Loucy (cell line): ENCODE measurements around the gene KRT33B.

Experiments used
- H2AFZ ChIP-seq: fragments of 200-600 bp; sonication (generic); 2 replicates; pipeline ENCODE4 v1.6.0; 2016; ENCODE audit warnings: antibody characterized with exemption, mild to moderate bottlenecking, low read length, moderate library complexity
- H3F3A ChIP-seq: fragments of 200-600 bp; 2 replicates; pipeline ENCODE4 v1.6.0; 2016; ENCODE audit warnings: antibody characterized with exemption, low read depth, mild to moderate bottlenecking
- H3K27me3 ChIP-seq: fragments of 200-600 bp; sonication (generic); 2 replicates; pipeline ENCODE4 v1.6.1; 2014; ENCODE audit warnings: low read length, mild to moderate bottlenecking; ENCODE audit not compliant: insufficient read depth, poor library complexity, severe bottlenecking
- H3K36me3 ChIP-seq: fragments of 200-600 bp; sonication (generic); 2 replicates; pipeline ENCODE4 v1.6.1; 2016; ENCODE audit warnings: low read length; ENCODE audit not compliant: insufficient read depth
- H3K4me1 ChIP-seq: fragments of 200-600 bp; sonication (generic); 2 replicates; pipeline ENCODE4 v1.5.1; 2014; ENCODE audit warnings: low read length, mild to moderate bottlenecking; ENCODE audit not compliant: insufficient read depth, poor library complexity, severe bottlenecking
- H3K4me2 ChIP-seq: fragments of 200-600 bp; sonication (generic); 2 replicates; pipeline ENCODE4 v1.6.0; 2014; ENCODE audit warnings: antibody characterized with exemption, low read length, low read depth, mild to moderate bottlenecking; ENCODE audit not compliant: poor library complexity, severe bottlenecking
- H3K4me3 ChIP-seq: fragments of 200-600 bp; sonication (generic); 2 replicates; pipeline ENCODE4 v1.5.1; 2014; ENCODE audit warnings: low read length, mild to moderate bottlenecking, mixed read lengths; ENCODE audit not compliant: poor library complexity, severe bottlenecking
- H3K79me2 ChIP-seq: fragments of 200-600 bp; sonication (generic); 2 replicates; pipeline ENCODE4 v1.6.1; 2014; ENCODE audit warnings: low read length; ENCODE audit not compliant: insufficient read depth
- H3K9ac ChIP-seq: fragments of 200-600 bp; sonication (generic); 2 replicates; pipeline ENCODE4 v1.6.0; 2014; ENCODE audit warnings: mild to moderate bottlenecking, low read depth, low read length, moderate library complexity; ENCODE audit not compliant: poor library complexity, severe bottlenecking
- H3K9me2 ChIP-seq: fragments of 200-600 bp; sonication (generic); replicated peaks from 2 replicates; pipeline ENCODE4 v1.6.1; 2016; ENCODE audit warnings: low read depth, low read length, mixed read lengths
- H3K9me3 ChIP-seq: fragments of 200-600 bp; sonication (generic); 2 replicates; pipeline ENCODE4 v1.6.1; 2014; ENCODE audit warnings: mild to moderate bottlenecking, antibody characterized with exemption, low read length, low read depth; ENCODE audit not compliant: insufficient read depth
- H4K20me1 ChIP-seq: fragments of 200-600 bp; sonication (generic); 2 replicates; pipeline ENCODE4 v1.6.0; 2014; ENCODE audit warnings: antibody characterized with exemption, low read length, mild to moderate bottlenecking; ENCODE audit not compliant: insufficient read depth, poor library complexity, severe bottlenecking
- EZH2phosphoT487 ChIP-seq: fragments of 200-600 bp; IDR thresholded peaks from 2 replicates; pipeline ENCODE4 v1.6.1; 2018; ENCODE audit warnings: antibody characterized with exemption, mild to moderate bottlenecking, moderate library complexity, borderline replicate concordance
- TF ChIP-seq, protein P1 (sequence below): fragments of 200-600 bp; sonication (generic); conservative IDR thresholded peaks from 2 replicates; pipeline ENCODE4 v1.5.1; 2014; ENCODE audit warnings: mild to moderate bottlenecking, antibody characterized with exemption, low read length

KRT33B gene

DNA sequence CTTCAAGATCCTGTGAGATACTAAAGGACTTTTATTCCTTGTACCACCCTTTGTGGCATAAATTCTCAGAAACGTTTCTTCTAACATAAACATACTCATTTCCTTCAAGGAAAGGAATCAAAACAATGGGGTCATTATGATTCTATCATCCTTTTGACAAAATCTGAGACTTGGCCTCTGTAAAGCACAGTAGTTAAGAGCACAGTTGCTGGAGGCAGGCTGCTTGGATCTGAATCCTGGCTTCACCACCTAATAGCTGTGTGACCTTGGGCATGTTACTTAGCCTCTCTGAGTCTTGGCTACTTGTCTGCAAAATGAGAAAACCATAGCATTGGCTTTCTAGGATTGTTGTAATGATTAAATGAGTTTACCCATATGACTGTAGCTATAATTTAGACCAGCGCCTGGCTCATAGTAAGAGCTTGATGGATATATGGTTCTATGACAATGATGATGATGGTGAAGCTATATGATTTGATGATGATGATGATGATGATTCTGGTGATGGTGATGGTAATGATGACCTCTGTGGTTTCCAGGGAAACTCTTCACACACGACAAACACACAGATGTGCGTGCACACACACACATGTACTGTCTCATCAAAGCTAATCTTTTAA is 33.9 kb upstream of the KRT33B start:
- H3K4me3 ChIP-seq: no peak overlapping the region
- TF ChIP-seq, protein P1, sequence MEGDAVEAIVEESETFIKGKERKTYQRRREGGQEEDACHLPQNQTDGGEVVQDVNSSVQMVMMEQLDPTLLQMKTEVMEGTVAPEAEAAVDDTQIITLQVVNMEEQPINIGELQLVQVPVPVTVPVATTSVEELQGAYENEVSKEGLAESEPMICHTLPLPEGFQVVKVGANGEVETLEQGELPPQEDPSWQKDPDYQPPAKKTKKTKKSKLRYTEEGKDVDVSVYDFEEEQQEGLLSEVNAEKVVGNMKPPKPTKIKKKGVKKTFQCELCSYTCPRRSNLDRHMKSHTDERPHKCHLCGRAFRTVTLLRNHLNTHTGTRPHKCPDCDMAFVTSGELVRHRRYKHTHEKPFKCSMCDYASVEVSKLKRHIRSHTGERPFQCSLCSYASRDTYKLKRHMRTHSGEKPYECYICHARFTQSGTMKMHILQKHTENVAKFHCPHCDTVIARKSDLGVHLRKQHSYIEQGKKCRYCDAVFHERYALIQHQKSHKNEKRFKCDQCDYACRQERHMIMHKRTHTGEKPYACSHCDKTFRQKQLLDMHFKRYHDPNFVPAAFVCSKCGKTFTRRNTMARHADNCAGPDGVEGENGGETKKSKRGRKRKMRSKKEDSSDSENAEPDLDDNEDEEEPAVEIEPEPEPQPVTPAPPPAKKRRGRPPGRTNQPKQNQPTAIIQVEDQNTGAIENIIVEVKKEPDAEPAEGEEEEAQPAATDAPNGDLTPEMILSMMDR: no peak
- no peak for TF ChIP-seq EZH2phosphoT487
- H3F3A ChIP-seq: no peaks in the 10 kb centered on the region
- H3K79me2 ChIP-seq: no peaks in the 10 kb centered on the region
- peaks cover 3% of the 10 kb centered on the region for H3K4me1 ChIP-seq
- no peaks in the 10 kb centered on the region for H4K20me1 ChIP-seq
- no peaks in the 10 kb centered on the region for H3K9me2 ChIP-seq
- H3K4me2 ChIP-seq: no peak overlapping the region
- no peak overlapping the region for H3K9ac ChIP-seq
- no peaks in the 10 kb centered on the region for H3K9me3 ChIP-seq
- H3K27me3 ChIP-seq: no peaks in the 10 kb centered on the region
- no peaks in the 10 kb centered on the region for H3K36me3 ChIP-seq
- H2AFZ ChIP-seq: no peak overlapping the region

DNA sequence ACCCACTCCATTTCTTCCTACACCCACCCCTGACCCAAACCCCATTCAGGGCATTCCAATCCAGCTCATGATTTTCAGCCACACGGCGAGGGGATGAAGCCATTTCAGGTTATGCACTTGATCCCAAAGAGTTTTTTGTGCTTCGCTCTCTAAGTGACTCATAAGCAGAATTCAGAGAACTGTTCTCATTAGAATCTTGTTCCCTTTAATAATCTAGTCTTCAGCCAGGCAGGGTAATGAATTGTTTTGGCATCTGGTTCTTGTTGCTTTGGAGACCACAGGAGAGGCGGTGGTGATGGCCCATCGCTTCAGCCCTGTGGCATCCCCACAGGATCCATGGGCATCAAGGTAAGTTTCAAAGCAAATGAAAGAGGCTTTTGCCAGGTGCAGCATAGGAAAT is 32.5 kb upstream of the KRT33B start:
- Histone ChIP-seq H4K20me1 (no peaks in the 10 kb centered on the region), H3K27me3 (no peaks in the 10 kb centered on the region), H3K9me3 (no peaks in the 10 kb centered on the region), H3K9ac (no peak overlapping the region), H3K79me2 (no peaks in the 10 kb centered on the region), H3K4me3 (no peak overlapping the region), H2AFZ (no peak overlapping the region), H3K4me1 (peaks cover 3% of the 10 kb centered on the region), H3K4me2 (no peak overlapping the region), H3F3A (no peaks in the 10 kb centered on the region), H3K9me2 (no peaks in the 10 kb centered on the region), H3K36me3 (no peaks in the 10 kb centered on the region)
- TF ChIP-seq EZH2phosphoT487: no peak

DNA sequence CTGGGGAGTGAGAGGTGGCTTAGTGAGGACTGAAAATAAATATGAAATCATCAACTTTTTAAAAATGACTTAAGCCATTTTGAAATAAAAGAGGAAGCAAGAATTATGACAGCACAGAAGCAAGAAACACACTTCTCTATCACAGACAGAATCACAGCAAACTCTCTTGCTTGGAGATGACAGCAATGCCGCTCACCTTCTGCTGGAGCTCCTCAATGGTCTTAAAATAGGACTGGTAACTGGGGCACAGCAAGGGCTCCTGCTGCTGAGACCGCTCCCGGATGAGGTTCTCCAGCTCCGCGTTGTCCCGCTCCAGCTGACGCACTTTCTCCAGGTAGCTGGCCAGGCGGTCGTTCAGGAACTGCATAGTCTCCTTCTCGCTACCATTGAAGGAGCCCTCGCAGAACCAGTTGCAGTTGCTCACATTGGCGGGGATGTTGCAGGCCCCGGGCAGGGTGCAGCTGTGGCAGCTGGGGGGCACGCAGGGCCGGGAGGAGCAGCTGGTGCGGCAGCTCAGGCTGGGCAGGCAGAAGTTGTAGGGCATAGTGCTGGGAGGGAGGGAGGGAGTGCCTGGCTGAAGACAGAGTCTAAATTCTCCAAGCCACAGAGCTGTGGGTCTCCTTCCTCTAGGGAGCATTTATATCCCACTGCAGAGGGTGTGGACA is 27.5 kb upstream of the KRT33B start, which contains the start of gene KRT31:
Gene KRT31, minus strand, starts transcription at position 613 of the 665 bp plus-strand sequence. Its CDS starts 69 bp downstream, at position 544.
- no peaks in the 10 kb centered on the region for H3K4me1 ChIP-seq

More for the DNA sequence above, 27.5 kb upstream of the KRT33B start, which contains the start of gene KRT31:
- no peaks in the 10 kb centered on the region for H3K9me2 ChIP-seq
- no peaks in the 10 kb centered on the region for H3K36me3 ChIP-seq
- no peak within 1 kb of the TSS for H2AFZ ChIP-seq
- H3K9ac ChIP-seq: no peak within 1 kb of the TSS
- H3K79me2 ChIP-seq: no peaks in the 10 kb centered on the region
- no peaks in the 10 kb centered on the region for H3K9me3 ChIP-seq
- no peak within 1 kb of the TSS for H3K4me2 ChIP-seq
- H3K27me3 ChIP-seq: no peaks in the 10 kb centered on the region
- TF ChIP-seq, protein P1: no peak
- TF ChIP-seq EZH2phosphoT487: no peak
- H3F3A ChIP-seq: no peaks in the 10 kb centered on the region
- no peak within 1 kb of the TSS for H3K4me3 ChIP-seq
- no peaks in the 10 kb centered on the region for H4K20me1 ChIP-seq
